NCI-H1092 (cell line): ENCODE results near the gene BMAL1.
A peak's percentile ranks its signal among the peaks of the same experiment; 100 is the strongest.
"Not testable (repeated sequence)": the region's sequence is repeated elsewhere in the genome, so short reads cannot be mapped to it uniquely, and the experiment has no call there.

Experiments
- DNase-seq: peaks from one replicate; lab custom pipeline; 2025; lab: John Stamatoyannopoulos, UW

BMAL1 gene

GRCh38 chr11:13277768-13278608, at the start of gene BMAL1:
BMAL1 (plus strand) TSS chr11:13277790; CDS start chr11:13354309, 76,519 bp downstream.
- peak; percentile 39 for DNase-seq

GRCh38 chr11:13228572-13228971, 49.0 kb upstream of the BMAL1 start:
- DNase-seq: no peak

- DNase-seq: no peak
Observed at GRCh38 chr11:13229136-13229535, 48.5 kb upstream of the BMAL1 start.

- no peak for DNase-seq
Observed at GRCh38 chr11:13229711-13230318, 47.8 kb upstream of the BMAL1 start.

- no peak for DNase-seq
Observed at GRCh38 chr11:13233173-13233745, 44.3 kb upstream of the BMAL1 start.

- DNase-seq: no peak
Observed at GRCh38 chr11:13235895-13236294, 41.7 kb upstream of the BMAL1 start.

- no peak for DNase-seq
Observed at GRCh38 chr11:13236626-13237025, 41.0 kb upstream of the BMAL1 start.

GRCh38 chr11:13237761-13238160, 39.8 kb upstream of the BMAL1 start:
- DNase-seq: no peak

GRCh38 chr11:13238879-13239514, 38.6 kb upstream of the BMAL1 start:
- peak; percentile 18 for DNase-seq

GRCh38 chr11:13242564-13242963, 35.0 kb upstream of the BMAL1 start:
- no peak for DNase-seq

- DNase-seq: no peak
Observed at GRCh38 chr11:13247606-13248296, 29.8 kb upstream of the BMAL1 start.

GRCh38 chr11:13249177-13249576, 28.4 kb upstream of the BMAL1 start:
- no peak for DNase-seq

- DNase-seq: no peak
Observed at GRCh38 chr11:13249992-13250391, 27.6 kb upstream of the BMAL1 start.

GRCh38 chr11:13251966-13252365, 25.6 kb upstream of the BMAL1 start:
- DNase-seq: no peak

- DNase-seq: no peak
Observed at GRCh38 chr11:13252438-13252837, 25.2 kb upstream of the BMAL1 start.

GRCh38 chr11:13256216-13256615, 21.4 kb upstream of the BMAL1 start:
- no peak for DNase-seq

GRCh38 chr11:13258061-13258460, 19.5 kb upstream of the BMAL1 start:
- DNase-seq: not testable (repeated sequence)

GRCh38 chr11:13258855-13259254, 18.7 kb upstream of the BMAL1 start:
- no peak for DNase-seq

- DNase-seq: no peak
Observed at GRCh38 chr11:13259374-13259773, 18.2 kb upstream of the BMAL1 start.

- no peak for DNase-seq
Observed at GRCh38 chr11:13260201-13260962, 17.2 kb upstream of the BMAL1 start.

- DNase-seq: no peak
Observed at GRCh38 chr11:13260963-13261588, 16.5 kb upstream of the BMAL1 start.
